Anterior cingulate cortex (tissue), 58 donors: ENCODE measurements around the gene TMEM45A.
"Not testable (repeated sequence)": the region's sequence is repeated elsewhere in the genome, so short reads cannot be mapped to it uniquely, and the experiment has no call there.

Experiments
- DNase-seq, 58 donors: peaks; one replicate each; lab custom pipeline; 2025; lab: John Stamatoyannopoulos, UW

TMEM45A gene, protein sequence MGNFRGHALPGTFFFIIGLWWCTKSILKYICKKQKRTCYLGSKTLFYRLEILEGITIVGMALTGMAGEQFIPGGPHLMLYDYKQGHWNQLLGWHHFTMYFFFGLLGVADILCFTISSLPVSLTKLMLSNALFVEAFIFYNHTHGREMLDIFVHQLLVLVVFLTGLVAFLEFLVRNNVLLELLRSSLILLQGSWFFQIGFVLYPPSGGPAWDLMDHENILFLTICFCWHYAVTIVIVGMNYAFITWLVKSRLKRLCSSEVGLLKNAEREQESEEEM

GRCh38 chr3:100492059-100493006 is at the start of gene TMEM45A:
Gene TMEM45A (plus strand): TSS chr3:100492619. CDS start chr3:100555212, 62,593 bp downstream.
- peak in 57 of 58 donors; percentile 14 to 96 (median 87) for DNase-seq

DNA sequence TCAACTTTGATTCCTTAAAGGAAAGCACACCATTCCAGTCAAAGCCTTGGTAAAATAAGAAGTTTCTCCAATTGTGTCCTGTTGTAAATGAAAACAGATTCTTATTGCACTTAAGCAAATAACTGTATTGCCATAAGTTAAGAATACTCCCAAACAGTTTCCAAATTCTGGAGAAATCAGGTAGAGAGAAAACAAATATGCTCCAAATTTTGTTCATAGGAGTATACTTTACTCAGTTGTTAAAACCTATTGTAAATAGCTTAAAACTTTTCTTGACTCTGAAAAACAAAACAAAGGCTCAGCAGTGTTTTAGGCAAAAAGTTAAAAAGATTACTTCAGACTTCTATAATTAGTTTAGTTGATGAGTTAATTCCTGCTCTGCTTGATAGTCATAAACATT is 48.7 kb upstream of the TMEM45A start:
- no peak for DNase-seq

DNA sequence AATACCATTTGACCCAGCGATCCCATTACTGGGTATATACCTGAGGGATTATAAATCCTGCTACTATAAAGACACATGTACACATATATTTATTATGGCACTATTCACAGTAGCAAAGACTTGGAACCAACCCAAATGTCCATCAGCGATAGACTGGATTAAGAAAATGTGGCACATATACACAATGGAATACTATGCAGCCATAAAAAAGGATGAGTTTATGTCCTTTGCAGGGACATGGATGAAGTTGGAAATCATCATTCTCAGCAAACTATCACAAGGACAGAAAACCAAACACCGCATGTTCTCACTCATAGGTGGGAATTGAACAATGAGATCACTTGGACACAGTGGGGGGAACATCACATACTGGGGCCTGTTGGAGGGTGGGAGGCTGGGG is 45.4 kb upstream of the TMEM45A start:
- not testable (repeated sequence) for DNase-seq

DNA sequence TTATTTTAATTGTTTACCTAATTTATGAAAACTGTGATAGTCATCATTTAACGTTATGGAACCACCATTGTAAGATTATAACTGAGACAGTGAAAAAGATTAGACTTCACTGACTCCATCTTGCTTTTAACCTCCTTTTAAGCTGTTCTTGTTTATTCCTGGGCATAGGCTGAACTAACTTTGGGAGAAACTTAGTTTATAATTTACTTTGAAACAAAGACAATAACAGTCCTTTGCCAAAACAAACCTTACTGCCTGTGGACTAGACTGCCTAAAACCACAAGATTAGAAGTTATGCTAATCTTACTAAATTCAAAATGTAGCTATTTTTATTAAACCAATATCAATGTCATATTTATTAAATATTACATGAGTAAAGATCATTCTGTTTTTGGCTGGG is 44.3 kb upstream of the TMEM45A start:
- DNase-seq = no peak

GRCh38 chr3:100449214-100449613 is 43.2 kb upstream of the TMEM45A start:
- no peak for DNase-seq

- DNase-seq = no peak
These were observed 37.7 kb upstream of the TMEM45A start for GRCh38 chr3:100454677-100455076.

DNA sequence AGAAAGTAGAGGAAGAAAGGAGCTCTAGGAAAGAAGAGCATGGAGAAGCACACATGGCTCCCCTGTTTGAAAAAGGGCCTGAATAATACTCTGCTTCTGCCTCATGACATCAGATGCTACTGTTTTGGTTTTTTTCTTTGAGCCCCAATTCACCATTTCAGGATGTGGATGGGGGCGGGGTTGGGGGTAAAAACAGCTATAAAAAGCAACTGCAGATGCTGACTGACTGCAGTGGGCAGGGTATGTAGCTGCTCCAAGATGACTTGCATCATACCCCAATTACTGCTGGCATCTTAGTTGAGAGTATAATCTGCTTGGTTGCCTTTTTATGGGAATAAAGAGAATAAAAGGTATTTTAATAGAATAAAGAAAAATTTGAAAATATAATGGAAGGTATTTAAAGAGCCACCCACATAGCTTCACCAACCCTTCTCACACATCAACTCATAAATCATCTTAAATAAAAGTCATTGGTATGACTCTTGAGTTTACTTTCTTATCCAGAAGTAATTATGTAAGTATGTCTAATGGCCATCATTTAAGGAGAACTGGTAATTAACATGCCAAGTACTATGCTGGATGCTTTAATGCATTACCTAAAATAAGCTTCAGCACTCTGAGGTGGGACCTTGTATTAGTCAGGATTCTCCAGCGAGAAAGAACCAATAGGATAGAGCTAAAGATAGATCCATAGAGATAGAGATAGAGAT is 36.4 kb upstream of the TMEM45A start:
- peak in 1 of 58 donors; percentile 22 for DNase-seq

DNA sequence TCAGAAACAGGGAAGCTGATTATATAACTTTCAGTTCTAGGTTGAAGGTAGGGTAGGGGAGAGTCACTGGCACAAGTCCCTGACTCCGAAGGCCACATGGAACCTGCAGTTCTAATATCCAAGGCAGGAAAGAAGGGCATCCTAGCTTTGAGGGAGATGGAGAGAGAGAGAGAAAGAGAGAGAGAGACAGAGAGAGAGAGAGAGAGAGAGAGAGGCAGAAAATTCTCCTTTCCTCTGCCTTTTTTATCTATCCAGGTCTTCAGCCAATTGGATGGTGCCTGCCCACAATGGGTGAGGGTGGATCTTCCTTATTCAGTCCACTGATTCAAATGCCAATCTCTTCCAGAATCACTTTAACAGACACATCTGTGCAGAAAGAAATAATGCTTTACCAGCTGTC is 35.7 kb upstream of the TMEM45A start:
- DNase-seq = no peak

- DNase-seq = no peak
These were observed 34.6 kb upstream of the TMEM45A start for GRCh38 chr3:100457811-100458210.

GRCh38 chr3:100458814-100459213 is 33.6 kb upstream of the TMEM45A start:
- no peak for DNase-seq

GRCh38 chr3:100463002-100463401 is 29.4 kb upstream of the TMEM45A start:
- peak in 6 of 58 donors; percentile 0 to 30 (median 8) for DNase-seq

DNA sequence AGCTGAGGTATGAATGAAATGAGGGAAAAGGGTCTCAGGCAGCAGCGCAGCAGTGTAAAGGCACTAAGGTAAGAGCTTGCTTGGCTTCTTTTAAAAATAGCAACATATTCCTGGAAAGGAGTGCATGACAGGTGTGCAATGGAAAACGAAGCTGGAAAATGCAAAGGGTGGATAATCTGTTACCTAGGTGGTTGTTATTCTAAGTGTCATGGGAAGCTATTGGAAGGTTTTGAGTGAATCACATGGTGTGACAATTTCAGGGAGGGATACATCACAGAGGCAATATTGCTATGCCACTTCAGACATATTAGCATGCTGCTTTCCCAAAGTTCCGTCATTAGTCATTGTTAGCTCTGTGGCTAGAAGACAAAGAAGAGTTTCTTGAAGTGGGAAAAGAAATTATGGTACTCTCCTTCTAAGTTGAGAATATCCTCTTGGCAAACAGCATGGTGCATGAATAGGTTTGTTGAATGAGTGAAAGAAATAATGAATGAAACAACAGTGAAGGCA is 28.7 kb upstream of the TMEM45A start:
- no peak for DNase-seq

DNA sequence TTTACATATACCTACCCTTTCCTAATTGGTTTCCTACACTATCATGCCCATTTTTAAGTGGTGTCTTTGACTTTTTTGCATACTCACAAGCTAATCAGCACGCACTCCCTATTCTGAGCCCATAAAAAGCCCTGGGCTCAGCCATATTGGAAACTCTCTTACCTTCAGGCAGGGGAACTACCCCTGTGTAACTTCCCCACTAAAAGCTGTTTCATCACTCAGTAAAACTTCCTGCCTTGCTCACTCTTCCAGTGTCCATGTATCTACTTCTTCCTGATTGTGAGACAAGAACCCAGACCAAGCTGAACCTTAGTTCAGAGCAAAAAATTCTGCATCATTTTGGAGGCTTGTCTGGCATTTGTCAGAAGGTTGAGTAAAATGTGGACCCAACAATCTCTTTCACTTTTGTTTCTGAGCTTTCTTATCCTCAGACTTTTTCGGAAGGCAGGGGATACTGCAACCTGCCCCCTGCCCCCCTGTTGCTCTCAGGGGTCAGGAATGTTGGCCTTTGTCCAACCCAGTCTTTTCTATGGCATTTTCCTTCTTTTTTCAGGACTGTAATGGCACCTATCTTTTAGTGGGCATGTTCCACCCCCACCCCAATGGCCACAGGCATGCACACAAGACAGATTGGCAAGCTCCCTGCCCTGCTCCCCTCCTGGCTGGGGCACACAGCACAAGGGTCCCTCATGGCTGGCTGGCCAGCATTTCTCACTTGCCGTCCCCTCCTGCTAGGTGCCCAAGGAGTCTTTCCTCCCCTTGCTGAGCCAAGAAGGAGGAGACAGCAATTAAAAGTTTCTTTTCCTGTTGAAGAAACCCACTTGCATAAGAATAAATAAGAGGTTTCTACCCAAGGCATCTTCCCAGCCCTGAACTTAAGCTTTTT is 26.3 kb upstream of the TMEM45A start:
- DNase-seq = no peak

DNA sequence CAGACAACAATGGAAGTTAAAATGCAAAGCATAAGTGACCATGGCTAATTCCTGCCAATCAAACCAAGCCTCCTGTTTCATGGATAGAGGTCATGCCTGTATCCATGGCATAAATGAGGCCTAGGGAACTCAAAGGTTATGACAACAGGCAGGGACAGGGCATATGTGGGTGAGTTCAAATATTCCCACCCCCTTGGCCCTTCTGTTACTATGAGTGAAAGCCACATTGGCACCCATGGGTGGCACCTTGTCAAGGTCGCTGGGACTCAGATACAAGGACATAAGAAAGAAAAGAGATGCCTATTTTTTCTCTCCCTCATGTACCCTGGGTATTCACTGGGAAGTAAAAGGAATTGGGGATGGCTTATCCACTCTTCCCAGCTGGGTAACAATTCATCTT is 25.3 kb upstream of the TMEM45A start:
- no peak for DNase-seq

GRCh38 chr3:100468676-100469075 is 23.7 kb upstream of the TMEM45A start:
- DNase-seq = no peak

- DNase-seq = no peak
These were observed 21.5 kb upstream of the TMEM45A start for GRCh38 chr3:100470951-100471350.

- no peak for DNase-seq
These were observed 21.0 kb upstream of the TMEM45A start for GRCh38 chr3:100471444-100471843.

DNA sequence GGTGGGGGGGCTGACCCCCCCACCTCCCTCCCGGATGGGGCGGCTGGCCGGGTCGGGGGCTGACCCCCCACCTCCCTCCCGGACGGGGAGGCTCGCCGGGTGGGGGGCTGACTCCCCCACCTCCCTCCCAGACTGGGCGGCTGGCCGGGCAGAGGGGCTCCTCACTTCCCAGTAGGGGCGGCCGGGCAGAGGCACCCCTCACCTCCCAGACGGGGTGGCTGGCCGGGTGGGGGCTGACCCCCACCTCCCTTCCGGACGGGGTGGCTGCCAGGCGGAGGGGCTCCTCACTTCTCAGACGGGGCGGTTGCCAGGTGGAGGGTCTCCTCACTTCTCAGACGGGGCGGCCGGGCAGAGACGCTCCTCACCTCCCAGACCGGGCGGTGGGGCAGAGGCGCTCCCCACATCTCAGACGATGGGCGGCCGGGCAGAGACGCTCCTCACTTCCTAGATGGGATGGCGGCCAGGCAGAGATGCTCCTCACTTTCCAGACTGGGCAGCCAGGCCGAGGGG is 14.5 kb upstream of the TMEM45A start:
- DNase-seq = not testable (repeated sequence)

DNA sequence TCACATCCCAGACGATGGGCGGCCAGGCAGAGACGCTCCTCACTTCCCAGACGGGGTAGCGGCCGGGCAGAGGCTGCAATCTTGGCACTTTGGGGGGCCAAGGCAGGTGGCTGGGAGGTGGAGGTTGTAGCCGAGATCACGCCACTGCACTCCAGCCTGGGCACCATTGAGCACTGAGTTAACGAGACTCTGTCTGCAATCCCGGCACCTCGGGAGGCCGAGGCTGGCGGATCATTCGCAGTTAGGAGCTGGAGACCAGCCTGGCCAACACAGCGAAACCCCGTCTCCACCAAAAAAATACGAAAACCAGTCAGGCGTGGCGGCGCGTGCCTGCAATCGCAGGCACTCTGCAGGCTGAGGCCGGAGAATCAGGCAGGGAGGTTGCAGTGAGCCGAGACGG is 13.9 kb upstream of the TMEM45A start:
- not testable (repeated sequence) for DNase-seq
